Astrocyte (in vitro differentiated cells and primary cell): Measurements from ENCODE around the gene TRAPPC10. TPM values are rescaled to one million over a fixed set of nuclear protein-coding genes. Genes with fewer than 3 reads are reported as not detected.
"Not testable (repeated sequence)": the region's sequence is repeated elsewhere in the genome, so short reads cannot be mapped to it uniquely, and the experiment has no call there.

Experiments used
- DNase-seq: peaks from one replicate; pipeline ENCODE4 v3.0.0-alpha.2; 2010; ENCODE audit warnings: low read depth
- FAIRE-seq: peaks from 2 replicates; lab custom pipeline; 2011; peaks lifted over from hg19 to GRCh38; lab: Jason Lieb, UNC
- H2AFZ ChIP-seq: 2 replicates; pipeline ENCODE4 v1.6.0; 2012; ENCODE audit warnings: low read depth, low read length, inconsistent platforms
- H3K27ac ChIP-seq: 2 replicates; pipeline ENCODE4 v1.5.1; 2011; ENCODE audit warnings: low read depth, low read length, inconsistent platforms
- H3K27me3 ChIP-seq: 2 replicates; pipeline ENCODE4 v1.6.0; 2011; ENCODE audit warnings: low read length, inconsistent platforms; ENCODE audit not compliant: insufficient read depth
- H3K36me3 ChIP-seq: 2 replicates; pipeline ENCODE4 v1.5.1; 2011; ENCODE audit warnings: low read length, inconsistent platforms; ENCODE audit not compliant: insufficient read depth
- H3K4me1 ChIP-seq: 2 replicates; pipeline ENCODE4 v1.5.1; 2011; ENCODE audit warnings: low read length, inconsistent platforms; ENCODE audit not compliant: insufficient read depth
- H3K4me2 ChIP-seq: 2 replicates; pipeline ENCODE4 v1.6.0; 2012; ENCODE audit warnings: low read length, inconsistent platforms
- H3K4me3 ChIP-seq: 2 replicates; pipeline ENCODE4 v1.5.1; 2011; ENCODE audit warnings: low read depth, mild to moderate bottlenecking, low read length, inconsistent platforms; ENCODE audit not compliant: insufficient read depth
- H3K79me2 ChIP-seq: 2 replicates; pipeline ENCODE4 v1.6.0; 2012; ENCODE audit warnings: mild to moderate bottlenecking, low read length, inconsistent platforms; ENCODE audit not compliant: insufficient read depth
- H3K9ac ChIP-seq: 2 replicates; pipeline ENCODE4 v1.6.0; 2012; ENCODE audit warnings: mild to moderate bottlenecking, low read length, inconsistent platforms
- H3K9me3 ChIP-seq: 2 replicates; pipeline ENCODE4 v1.5.1; 2012; ENCODE audit warnings: low read depth, mild to moderate bottlenecking, low read length, inconsistent platforms; ENCODE audit not compliant: insufficient read depth
- H4K20me1 ChIP-seq: 2 replicates; pipeline ENCODE4 v1.6.0; 2012; ENCODE audit warnings: low read length, inconsistent platforms; ENCODE audit not compliant: insufficient read depth
- H3K27ac Mint-ChIP-seq: one replicate; pipeline ENCODE4 v1.8.0; 2021; ENCODE audit warnings: mild to moderate bottlenecking, mixed read lengths; ENCODE audit not compliant: unreplicated experiment
- H3K27me3 Mint-ChIP-seq: one replicate; pipeline ENCODE4 v1.8.0; 2021; ENCODE audit warnings: low read depth, mixed read lengths; ENCODE audit not compliant: unreplicated experiment
- H3K36me3 Mint-ChIP-seq: one replicate; pipeline ENCODE4 v1.8.0; 2021; ENCODE audit warnings: low read depth, mixed read lengths; ENCODE audit not compliant: unreplicated experiment
- H3K4me1 Mint-ChIP-seq: one replicate; pipeline ENCODE4 v1.8.0; 2021; ENCODE audit warnings: low read depth, mixed read lengths; ENCODE audit not compliant: unreplicated experiment
- H3K4me3 Mint-ChIP-seq: one replicate; pipeline ENCODE4 v1.8.0; 2021; ENCODE audit warnings: mild to moderate bottlenecking, moderate library complexity, mixed read lengths; ENCODE audit not compliant: unreplicated experiment
- H3K9me3 Mint-ChIP-seq: one replicate; pipeline ENCODE4 v1.8.0; 2021; ENCODE audit warnings: mild to moderate bottlenecking, mixed read lengths; ENCODE audit not compliant: unreplicated experiment
- total RNA-seq: library from RNA; stranded (reverse); gene quantifications from 2 replicates; pipeline ENCODE4 v1.2.1, GENCODE V29; 2021

TRAPPC10 gene
- total RNA-seq, 1 donor from 2014 or later: 45.7 TPM

DNA sequence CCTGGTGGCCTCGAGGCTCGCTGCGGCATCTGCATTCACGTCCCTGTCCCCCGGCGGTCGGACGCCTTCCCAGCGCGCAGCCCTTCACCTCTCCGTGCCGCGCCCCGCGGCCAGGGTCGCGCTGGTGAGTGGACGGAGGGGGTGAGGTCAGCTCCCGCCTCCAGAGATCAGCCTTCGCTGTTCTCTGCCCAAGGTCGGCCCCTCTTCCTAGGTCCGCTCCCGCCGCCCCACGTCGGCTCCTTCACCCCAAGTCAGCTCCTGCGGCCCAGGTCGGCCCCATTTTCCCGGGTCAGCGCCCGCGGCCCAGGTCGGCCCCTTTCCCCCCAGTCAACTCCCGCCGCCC, 121.6 kb downstream of the TRAPPC10 start:
- not testable (repeated sequence) for H3K4me1 Mint-ChIP-seq, H3K9me3 Mint-ChIP-seq, H3K4me3 ChIP-seq, H3K9me3 ChIP-seq, H3K27ac Mint-ChIP-seq, H3K27me3 ChIP-seq, H3K36me3 ChIP-seq, DNase-seq, H3K79me2 ChIP-seq, H4K20me1 ChIP-seq, H3K27ac ChIP-seq, H3K9ac ChIP-seq, H3K4me1 ChIP-seq, H2AFZ ChIP-seq, H3K27me3 Mint-ChIP-seq, H3K36me3 Mint-ChIP-seq, FAIRE-seq, H3K4me2 ChIP-seq
- peak overlapping the region; percentile 50 for H3K4me3 Mint-ChIP-seq

DNA sequence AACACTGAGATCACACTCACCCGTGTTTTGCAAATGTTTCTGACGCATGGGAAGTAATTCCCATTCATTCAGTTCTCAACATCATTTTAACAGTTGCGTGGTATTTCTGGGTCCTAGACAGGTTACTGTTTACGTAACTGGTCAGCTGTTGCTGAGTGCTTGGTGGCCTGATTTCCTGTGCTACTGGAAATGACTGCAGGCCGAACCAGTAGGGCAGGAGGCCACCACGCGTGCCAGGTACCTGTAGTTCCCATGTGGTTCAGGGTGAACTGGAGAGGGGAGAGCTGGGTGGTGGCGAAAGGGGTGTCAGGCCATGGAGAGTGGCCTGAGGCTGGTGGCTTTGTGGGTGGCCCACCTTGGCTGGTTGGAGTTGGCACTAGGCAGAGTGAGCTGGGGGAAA, 122.6 kb downstream of the TRAPPC10 start:
- H3K9ac ChIP-seq, H3K36me3 Mint-ChIP-seq, H3K27me3 ChIP-seq, H3K36me3 ChIP-seq, H4K20me1 ChIP-seq, H3K27ac Mint-ChIP-seq, H3K79me2 ChIP-seq, H3K4me2 ChIP-seq, H2AFZ ChIP-seq, H3K4me3 Mint-ChIP-seq, FAIRE-seq, H3K4me3 ChIP-seq, H3K27me3 Mint-ChIP-seq, DNase-seq, H3K9me3 ChIP-seq, H3K9me3 Mint-ChIP-seq, H3K4me1 ChIP-seq, H3K4me1 Mint-ChIP-seq, H3K27ac ChIP-seq: not testable (repeated sequence)

DNA sequence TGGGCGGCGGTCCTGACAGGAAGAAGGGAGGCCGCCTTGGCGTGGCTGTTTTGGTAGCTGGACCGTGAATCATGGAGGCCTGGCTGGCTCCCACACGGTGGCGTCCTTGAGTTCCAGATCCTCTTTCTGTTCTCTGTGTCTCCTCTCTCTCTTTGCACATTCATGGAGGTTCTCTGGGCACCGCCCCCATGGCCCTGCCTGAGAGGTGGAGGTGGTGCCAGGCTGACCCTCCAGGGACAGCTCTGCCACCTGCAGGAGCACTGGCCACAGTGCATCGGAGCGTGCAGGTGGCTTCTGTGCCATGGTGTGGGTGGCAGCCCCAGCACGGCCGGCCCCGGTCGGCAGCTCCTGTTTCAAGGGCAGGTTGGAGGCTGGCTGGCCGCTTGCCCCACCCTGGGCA, 125.9 kb downstream of the TRAPPC10 start:
- DNase-seq, H2AFZ ChIP-seq, H3K27me3 ChIP-seq, H3K9me3 ChIP-seq, H3K4me2 ChIP-seq, H3K4me1 ChIP-seq, FAIRE-seq, H3K4me1 Mint-ChIP-seq, H3K36me3 Mint-ChIP-seq, H3K9me3 Mint-ChIP-seq, H3K27ac Mint-ChIP-seq, H3K79me2 ChIP-seq, H3K4me3 Mint-ChIP-seq, H3K4me3 ChIP-seq, H3K27me3 Mint-ChIP-seq, H3K27ac ChIP-seq, H3K36me3 ChIP-seq, H4K20me1 ChIP-seq, H3K9ac ChIP-seq: not testable (repeated sequence)

DNA sequence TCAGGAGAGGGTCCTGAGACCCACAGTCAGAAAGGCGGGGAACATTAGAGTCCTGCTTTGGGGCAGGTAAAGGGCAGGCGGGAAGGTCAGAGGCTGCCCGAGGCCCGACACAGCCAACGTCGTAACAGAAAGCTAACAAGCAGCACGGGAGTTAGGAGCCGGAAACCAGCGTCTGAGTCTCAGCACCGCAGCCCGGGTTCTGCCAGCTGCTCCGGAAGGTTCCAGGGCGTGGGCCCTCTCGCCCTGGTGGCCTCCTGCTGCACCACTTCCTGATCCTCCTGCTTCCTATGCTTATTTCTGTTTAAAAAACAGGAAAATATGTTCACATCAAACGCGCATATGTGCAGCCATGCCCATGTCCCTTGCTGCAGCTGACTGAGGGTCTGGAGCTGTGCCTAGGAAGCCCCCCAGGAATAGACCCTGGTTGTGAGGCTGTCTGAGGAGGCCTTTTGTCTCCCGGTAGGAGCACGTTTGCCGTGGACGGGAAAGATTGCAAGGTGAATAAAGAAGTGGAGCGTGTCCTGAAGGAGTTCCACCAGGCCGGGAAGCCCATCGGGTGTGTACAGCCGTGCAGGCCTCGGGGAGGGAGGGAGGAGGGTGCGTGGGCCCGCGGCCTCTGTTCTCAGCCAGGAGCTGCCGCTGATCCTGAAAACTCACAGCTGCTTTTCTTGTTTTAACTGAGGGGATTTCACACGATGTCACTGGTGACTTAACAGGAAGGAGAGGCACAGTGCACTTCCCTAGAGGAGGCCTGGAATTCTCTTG, 127.9 kb downstream of the TRAPPC10 start:
- not testable (repeated sequence) for FAIRE-seq, H3K9me3 Mint-ChIP-seq, H3K9me3 ChIP-seq, H3K4me2 ChIP-seq, H3K9ac ChIP-seq, H3K27ac ChIP-seq, H3K36me3 Mint-ChIP-seq, H3K4me3 ChIP-seq, H3K27ac Mint-ChIP-seq, H2AFZ ChIP-seq, H4K20me1 ChIP-seq, H3K27me3 Mint-ChIP-seq, H3K4me3 Mint-ChIP-seq, H3K27me3 ChIP-seq, H3K4me1 ChIP-seq, H3K36me3 ChIP-seq, H3K79me2 ChIP-seq, H3K4me1 Mint-ChIP-seq, DNase-seq

DNA sequence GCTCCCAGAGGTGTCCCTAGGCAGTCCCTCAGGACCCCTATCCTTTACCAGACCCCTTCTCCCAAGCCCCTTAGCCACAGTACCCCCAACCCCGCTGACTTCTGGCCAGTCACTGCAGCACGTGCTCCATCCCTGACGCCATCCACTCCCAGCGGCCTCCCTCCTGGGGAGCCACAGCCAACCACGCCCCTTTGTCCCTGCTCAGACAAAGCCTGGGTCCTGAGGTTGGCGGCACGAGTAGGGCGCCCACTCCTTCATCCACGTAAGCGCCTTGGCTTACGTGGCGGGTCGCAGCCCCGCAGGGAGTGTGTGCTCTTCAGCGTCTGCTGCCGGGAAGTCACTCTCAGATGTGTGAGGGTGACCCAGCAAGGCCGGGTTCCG, 128.4 kb downstream of the TRAPPC10 start:
- H3K4me3 ChIP-seq, H3K4me3 Mint-ChIP-seq, H3K4me2 ChIP-seq, H3K36me3 ChIP-seq, H3K27me3 ChIP-seq, H3K4me1 ChIP-seq, H3K36me3 Mint-ChIP-seq, H3K27ac ChIP-seq, H3K27ac Mint-ChIP-seq, H3K9me3 ChIP-seq, H3K4me1 Mint-ChIP-seq, H3K27me3 Mint-ChIP-seq, H3K9ac ChIP-seq, DNase-seq, FAIRE-seq, H3K9me3 Mint-ChIP-seq, H2AFZ ChIP-seq, H4K20me1 ChIP-seq, H3K79me2 ChIP-seq: not testable (repeated sequence)

DNA sequence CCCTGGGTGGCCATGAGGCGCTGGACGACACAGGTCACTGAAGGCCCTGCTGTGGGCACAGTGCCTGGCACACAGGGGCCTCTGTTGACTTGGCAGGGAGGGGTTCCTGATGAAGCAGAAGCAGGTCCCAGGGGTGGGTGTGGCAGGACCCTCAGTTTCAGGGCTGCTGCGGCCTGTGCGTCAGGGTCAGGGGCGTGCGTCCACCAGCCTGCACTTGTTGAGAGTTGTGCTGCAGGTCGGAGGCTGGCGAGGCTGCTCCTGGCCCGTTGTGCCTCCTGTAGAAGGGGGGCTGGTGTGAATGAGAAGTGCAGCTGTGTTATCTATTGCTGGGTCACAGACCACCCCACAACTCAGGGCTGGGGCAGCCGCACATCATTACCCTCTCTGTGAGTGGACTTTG, 130.4 kb downstream of the TRAPPC10 start:
- not testable (repeated sequence) for H3K27me3 Mint-ChIP-seq

More for the DNA sequence above, 130.4 kb downstream of the TRAPPC10 start:
- not testable (repeated sequence) for H3K4me1 Mint-ChIP-seq, H3K9ac ChIP-seq, H3K36me3 ChIP-seq, H3K4me2 ChIP-seq, H3K4me3 ChIP-seq, H4K20me1 ChIP-seq, H2AFZ ChIP-seq, H3K27me3 ChIP-seq, H3K36me3 Mint-ChIP-seq, H3K9me3 Mint-ChIP-seq, H3K9me3 ChIP-seq, DNase-seq, H3K27ac ChIP-seq, H3K4me3 Mint-ChIP-seq, H3K27ac Mint-ChIP-seq, FAIRE-seq, H3K79me2 ChIP-seq, H3K4me1 ChIP-seq
